HG02623 (cell line): Measurements from ENCODE around the gene DOHH.

Experiments
- ATAC-seq: cut with Tn5 transposase; IDR thresholded peaks from one replicate; pipeline ENCODE4 v1.9.1; 2021; ENCODE audit warnings: moderate library complexity; ENCODE audit not compliant: unreplicated experiment

The DOHH gene

DNA sequence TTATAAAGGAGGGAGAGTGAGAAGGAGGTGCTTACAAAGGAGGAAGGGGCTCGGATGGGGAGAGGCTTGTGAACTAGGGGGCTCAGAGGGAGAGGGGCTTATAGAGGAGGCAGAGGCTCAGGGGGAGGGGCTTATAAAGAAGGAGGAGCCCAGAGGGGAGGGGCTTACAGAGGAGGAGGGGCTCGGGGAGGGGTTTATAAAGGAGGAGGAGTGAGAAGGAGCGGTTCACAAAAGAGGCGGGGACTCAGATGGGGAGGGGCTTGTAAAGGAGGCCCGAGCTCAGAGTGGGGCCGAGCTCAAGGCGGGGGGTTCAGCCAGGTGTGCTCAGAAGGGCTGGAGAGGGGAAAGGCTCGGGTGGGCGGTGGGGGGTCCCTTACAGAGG, 20.6 kb downstream of the DOHH start:
- ATAC-seq = no peak

DNA sequence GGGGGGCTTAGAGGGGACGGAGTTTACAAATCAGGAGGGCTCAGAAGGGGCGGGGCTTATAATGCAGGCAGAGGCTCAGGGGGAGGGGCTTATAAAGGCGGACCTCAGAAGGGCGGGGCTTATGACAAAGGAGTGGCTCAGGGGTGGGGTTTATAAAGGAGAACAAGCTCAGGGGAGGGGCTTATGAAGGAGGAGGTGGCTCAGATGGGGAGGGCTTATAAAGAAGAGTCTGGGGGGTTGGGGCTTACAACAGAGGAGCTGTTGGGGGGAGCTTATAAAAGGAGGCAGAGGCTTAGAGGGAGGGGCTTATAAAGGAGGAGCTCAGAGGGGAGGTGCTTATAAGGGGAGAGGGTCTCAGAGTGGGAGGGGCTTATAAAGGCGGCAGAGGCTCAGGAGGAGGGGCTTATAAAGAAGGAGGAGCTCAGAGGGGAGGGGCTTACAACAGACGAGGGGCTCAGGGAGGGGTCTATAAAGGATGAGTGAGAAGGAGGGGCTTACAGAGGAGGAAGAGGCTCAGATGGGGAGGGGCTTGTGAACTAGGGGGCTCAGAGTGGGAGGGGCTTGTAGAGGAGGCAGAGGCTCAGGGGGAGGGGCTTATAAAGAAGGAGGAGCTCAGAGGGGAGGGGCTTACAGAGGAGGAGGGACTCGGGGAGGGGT, 21.2 kb downstream of the DOHH start:
- no peak for ATAC-seq

DNA sequence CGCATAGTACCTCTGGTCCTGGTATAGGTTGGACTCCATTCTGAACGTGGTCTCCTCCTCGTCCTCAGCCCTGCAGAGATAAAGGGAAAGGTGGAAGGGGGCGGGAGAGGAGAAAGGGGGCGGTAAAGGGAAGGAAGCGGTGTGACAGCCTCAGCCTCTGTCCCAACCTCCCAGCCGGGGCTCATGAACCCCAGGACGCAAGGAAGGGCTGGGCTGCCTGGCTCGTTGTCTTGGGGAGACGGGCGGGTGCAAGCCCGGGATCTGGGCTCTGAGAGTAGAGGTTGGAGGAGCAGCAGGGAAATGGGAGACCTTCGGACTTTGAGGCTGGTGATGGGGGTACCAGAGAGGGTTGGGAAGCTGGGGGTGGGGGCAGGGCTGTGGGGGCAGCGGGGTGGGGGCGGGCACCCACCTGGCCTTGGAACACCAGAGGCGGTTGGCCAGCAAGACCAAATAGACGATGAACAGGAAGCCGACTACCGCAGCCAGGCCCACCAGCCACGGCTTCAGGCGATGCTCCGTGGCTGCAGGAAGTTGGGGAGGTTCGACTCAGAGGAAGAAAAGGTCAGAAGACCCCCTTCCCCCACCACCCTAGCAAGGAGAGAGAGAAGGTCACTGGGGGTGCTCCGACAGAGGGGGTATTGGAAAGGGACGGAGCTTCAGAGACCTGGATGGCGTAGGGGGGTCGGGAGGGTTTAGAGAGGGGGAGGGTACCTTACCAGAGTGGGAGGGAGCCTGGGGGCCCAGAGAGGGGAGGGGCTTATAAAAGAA, 21.9 kb downstream of the DOHH start:
- no peak for ATAC-seq

DNA sequence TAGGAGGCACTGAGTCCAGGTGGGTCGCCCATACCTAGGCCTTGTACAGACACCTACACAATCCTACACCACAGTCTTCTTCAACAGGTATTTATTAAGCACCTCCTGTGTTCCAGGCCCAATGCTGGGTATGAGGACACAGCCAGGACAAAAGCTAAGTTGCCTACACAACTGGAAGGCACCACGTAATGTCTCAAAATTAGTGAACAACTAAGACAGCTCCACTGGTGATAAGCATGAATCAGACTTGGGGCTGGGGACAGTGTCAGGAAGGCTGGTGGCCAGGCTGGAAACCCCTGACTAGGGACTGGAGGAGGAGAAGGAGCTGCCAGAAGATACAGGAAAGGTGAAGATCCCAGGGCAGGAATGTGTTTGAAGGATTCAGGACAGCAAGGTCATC, 22.5 kb downstream of the DOHH start:
- no peak for ATAC-seq

DNA sequence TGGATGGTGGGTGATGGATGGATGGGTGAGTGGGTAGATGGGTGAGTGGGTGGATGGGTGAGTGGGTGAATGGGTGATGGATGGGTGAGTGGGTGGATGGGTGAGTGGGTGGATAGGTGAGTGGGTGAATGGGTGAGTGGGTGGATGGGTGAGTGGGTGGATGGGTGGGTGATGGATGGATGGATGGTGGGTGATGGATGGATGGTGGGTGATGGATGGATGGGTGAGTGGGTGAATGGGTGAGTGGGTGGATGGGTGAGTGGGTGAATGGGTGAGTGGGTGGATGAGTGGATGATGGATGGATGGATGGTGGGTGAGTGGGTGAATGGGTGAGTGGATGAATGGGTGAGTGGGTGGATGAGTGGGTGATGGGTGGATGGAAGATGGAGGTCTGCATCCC, 23.0 kb downstream of the DOHH start:
- no peak for ATAC-seq

DNA sequence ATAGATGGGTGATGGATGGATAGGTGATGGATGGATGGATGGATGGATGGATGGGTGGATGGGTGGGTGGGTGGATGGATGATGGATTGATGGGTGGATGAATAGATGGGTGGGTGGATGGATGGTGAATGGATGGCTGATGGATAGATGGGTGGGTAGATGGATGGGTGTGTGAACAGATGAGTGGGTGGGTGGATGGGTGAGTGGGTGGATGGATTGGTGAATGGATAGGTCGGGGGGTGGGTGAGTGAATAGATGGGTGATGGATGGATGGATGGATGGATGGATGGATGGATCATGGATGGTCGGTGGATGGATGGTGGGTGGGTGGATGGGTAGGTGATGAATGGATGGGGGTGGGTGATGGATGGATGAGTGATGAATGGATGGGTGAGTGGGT, 23.6 kb downstream of the DOHH start:
- no peak for ATAC-seq

DNA sequence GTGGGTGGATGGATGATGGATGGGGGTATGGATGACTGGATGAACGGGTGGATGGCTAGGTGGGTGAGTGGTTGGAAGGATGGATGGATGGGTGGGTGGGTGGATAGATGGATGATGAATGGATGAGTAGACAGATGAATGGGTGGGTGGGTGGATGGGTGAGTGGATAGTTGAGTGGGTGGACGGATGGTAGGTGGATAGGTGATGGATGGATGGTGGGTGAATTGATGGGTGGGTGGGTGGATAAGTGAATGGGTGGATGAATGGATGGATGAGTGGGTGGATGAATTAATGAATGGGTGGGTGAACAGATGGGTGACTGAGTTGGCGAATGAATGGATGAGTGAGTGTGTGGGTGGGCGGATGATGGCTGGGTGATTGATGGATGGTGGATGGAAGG, 25.0 kb downstream of the DOHH start:
- ATAC-seq = no peak

DNA sequence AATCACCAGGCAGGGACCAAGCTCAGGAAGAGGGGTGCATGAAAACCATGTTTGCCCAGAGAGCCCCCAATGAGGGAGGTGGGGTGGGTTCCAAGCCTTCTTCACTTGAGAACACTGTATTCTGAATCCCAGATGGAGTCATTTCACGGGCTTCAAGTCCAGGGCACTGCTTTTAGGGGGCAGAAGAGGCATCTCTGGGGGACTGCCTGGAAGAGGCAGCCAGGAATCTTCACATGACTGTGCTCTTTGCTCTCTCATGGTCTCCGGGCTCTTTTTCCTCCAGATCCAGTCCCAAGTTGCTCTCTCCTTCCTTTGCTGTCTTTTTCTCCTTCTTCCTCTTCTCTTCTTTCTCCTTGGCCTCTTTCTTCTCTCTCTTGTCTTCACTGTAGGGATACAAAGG, 25.9 kb downstream of the DOHH start:
- ATAC-seq = no peak

DNA sequence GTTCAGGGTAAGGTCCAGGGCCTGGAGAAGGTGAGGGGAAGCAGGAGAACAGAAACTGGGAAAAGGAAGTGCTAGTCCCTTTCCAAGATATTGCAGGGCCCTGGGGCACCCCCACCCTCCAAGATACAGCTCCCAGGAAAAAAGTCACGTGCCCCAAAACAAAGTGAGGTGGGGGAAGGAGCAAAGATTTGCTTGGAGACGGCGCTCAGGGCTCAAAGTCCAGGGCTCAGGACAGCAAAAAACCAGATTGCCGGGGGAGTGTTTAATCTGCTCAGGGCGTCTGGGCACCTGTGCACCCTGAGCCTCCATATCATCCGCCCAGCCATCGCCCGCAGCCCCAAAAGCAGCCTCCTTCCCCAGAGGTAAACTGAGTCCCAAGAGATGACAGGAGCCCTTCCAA, 26.5 kb downstream of the DOHH start:
- no peak for ATAC-seq

DNA sequence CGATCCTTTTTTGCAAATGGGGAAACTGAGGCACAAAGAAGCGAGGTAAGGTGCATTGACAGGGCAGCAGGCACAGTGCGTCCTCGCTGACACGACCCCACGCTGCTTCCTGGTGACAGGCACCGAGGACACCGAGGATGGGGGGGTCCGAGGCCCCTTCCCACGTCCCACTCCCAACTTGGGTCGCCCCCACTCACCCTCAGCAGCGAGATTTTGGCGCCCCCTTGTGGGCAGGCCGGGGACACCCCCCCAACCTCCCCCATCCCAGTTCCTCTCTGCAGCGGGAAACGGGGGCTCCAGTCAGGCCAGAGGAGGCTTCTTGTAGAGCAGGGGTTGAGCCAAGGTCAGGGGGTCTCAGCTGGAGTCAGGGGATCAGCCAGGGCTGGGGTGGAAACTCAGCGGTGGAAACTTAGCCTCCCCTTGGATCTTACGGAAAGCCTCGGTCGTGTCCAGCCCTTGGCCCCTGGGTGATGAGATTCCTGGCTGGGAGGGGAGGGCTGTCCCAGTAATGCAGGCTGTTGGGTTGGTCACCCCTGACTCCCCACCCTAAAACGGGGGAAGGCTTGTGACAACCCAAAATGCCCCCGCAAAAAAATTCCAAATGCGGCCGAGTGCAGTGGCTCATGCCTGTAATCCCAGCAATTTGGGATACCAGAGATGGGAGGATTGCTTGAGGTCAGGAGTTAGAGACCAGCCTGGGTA, 28.4 kb downstream of the DOHH start:
- ATAC-seq = no peak

DNA sequence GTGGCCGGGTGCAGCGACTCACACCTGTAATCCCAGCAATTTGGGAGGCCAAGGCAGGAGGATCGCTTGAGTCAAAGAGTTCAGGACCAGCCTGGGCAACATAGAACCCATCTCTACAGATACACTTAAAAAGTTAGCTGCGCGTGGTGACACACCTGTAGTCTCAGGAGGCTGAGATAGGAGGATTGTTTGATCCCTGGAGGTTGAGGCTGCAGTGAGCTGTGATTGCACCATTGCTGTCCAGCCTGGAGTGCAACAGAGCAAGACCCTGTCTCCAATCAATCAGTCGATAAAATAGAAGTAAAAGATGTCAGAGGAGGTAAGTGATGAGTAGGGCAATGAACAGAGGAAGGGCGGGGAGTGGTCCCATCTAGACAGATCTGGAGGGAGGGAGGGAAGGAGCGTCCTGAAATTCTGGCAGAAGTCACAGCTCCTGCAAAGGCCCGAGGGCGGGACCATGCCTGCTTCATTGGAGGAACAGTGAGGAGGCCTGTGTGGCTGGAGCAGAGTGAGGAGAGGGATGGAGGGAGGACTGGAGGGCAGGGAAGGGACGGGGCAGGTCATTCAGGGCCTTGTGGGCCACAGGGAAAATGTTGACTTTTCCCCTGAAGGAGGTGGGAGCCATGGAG, 29.9 kb downstream of the DOHH start:
- ATAC-seq = no peak

DNA sequence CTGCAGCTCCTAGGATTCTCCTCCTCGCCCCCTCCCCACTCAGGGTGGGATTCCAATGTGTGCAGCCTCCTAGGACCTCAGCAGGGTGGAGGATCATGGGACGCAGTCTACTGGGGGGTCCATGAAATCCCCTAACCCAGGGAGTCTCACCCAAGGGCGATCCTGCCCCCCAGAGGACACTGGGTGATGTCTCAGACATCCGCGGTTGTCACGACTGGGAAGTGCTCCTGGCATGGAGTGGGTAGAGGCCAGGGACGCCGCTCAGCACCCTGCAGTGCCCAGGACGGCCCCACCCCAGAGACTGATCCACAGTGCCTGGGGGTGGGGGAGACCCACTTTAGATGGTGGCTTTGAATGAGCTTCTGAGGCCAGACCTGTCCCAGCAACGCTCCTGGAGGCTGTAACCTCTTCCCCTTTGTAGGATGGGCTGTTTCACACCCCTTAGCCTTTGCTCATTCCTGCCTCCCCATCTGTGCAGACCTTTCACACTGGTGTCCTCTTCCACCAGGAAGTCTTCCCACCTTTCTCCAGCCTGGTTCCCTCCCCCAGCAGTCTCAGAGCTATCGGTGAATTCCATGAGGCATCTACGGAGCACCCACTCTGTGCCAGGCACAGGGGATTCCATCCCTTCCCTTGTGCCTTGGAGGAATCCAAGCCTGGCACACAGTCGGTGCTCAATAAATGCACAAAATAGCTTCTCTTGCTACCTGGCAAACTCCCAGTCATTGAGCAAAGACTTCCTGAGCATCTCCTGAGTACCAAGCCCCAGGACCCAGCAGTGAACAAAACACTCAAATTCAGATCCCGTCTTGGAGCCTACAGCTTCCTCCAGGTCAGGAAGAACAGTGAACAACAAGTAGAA, 30.6 kb downstream of the DOHH start:
- no peak for ATAC-seq

DNA sequence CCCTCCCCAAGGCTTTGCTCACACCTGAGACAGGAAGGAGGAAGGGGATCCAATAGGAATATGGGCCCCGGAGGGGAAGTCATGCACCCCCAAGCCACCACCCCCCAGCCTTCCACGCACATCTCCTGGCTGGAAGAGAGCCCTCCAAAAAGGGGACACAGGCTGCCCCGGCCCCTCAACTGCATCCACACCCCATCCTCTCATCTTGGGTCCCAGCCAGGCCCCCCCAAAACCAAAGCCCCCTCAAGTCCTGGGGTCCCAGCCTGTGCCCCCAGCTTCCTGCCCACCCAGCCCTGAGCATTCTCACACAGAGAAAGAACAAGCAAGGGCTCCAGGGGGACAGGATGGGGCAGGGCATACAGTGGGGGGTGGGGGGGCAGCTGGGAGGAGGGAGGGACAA, 32.3 kb downstream of the DOHH start:
- no peak for ATAC-seq

DNA sequence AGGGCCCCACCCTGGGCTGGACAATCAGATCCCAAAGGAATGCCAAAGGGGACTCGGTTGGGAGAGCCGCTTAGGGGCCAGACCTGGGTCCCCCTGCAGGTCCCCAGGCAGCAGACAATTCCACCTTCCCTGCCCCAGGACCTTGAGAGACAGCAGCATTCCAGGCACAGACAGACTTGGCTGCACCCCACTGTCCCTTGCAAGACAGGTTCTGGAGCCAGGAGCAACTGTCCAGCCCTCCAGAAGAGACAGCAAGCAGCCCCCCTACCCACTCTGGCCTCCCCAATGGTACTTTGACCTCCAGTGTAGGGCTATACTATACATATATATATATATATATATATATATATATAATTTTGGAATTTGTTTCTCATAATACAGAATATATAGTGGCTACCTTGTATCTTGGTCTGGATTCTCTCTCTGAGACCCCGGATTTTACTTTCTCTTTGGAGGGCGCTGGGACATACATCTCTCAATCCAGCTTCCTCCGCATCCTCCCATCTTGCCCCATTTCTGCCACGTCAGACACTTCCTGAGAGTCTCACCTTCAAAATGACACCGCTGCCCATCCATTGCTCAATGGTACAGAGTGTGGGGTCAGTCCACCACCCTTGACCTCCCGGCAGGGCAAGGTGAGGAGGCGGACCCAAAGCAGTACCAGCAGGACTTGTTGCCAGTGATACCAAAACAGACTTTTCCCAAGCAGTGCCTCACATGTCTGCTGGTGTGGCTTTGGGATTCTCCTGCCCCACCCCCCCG, 32.9 kb downstream of the DOHH start:
- ATAC-seq = no peak

DNA sequence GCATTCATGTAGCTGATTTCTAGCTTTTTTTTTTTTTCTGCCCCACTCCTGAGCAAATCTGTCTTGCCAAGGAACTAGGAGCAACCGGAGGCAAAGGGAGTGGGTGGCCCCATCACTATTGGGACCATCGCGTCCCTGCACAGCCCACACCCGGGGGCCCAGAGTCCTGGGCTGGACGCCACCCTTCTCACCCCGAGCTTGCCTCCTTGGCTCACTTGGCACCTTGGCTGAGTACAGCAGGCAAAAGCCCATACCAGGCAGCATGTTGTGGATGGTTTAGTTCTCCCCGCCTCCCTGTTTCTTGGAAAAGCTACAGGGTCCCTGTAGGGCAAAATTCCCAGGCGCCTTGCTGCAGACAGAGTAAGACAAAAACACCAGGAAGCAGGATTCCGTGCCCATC, 33.8 kb downstream of the DOHH start:
- ATAC-seq = no peak

DNA sequence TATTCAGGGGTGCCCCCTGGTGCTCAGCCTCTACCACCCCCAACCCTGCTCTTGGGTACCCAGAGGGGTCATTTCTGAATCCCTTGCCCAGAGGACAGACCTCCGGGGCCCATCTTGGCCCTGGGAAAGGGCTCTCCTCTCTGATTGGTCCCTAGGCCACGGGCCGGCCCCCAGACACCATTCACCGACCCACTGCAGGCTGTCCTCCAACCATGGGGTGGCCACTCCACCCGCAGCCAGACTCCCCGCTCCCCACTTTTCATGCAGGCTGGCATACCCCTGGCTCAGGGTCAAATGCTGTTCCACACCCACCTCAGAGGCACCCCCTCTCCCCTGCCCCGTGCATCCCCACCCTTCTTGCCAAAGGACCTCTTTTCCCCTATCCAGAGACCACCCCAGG, 34.9 kb downstream of the DOHH start:
- no peak for ATAC-seq

DNA sequence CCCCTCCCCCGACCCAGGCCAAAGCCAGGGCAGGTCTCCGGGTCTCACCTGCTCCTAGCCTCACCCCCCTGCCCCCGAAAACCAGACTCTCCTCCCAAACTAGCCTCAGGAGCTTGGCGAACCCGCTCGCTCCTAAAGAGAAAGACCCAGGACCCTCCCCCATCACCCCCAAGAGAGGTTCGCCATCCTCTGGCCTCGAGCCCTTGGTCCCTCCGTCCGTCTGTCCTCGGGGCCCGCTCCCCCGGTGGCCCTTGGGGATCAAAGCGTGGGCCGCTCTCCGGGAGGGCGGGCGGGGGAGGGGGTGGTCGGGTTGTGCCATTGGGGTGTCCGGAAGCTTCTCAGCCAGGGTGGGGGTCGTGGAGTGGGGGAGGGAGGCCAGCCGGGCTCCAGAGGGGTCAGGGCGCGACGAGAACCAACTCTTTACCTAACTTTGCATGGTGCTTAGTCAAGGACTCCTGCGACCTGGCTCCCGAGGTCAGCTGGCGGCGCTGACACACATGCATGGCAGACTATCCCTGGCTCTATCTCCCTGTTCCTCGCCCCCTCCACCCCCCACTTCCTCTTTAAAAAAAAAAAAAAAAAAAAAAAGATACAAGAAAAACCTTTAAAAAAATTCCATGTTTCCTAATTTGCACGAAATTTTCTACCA, 35.8 kb downstream of the DOHH start:
- ATAC-seq = no peak

DNA sequence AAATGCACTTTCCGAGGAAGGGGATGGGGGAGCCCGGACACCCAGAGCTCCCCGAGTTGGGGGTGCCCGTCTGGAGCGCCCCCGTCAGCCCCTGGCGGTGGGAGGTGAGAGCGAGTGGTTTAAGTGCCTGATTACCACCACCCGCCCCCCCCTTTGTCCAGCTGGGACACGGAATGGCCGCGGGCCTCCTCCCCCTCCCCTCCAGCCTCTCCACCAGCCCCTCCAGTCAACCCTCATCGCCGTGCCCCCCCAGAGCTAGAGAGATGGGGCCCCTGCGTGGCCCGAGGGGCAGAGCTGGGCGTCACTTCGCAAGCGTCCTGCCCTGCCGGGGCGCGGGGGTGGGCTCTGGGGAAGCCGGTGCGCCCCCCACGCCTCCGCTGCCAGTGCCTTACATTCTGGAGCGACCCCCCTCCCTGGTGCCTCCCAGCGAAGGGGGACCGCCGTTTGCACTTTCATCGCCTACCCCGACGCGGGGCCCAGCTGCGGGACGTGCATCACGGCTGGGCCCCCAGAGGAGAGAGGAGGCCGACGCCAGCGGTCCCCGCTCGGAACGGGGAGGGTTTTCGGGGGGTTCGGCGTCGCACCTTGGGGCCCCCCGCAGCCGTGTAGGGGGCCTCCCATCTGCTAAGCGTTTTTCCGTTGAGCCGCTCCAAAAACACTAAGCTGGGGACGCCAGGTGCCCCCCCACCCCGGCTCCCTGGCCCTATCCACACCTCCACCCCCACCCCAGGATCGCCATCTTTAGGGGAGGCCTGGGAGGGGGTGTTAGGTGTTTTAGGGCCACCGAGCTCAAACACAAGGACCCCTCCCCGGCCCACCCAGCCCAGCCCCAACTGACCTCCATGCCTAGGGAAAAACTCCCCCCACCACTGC, 36.5 kb downstream of the DOHH start:
- no peak for ATAC-seq
